Limb (tissue), 2 donors: ENCODE data around the gene DST.
"Not testable (repeated sequence)": the region's sequence is repeated elsewhere in the genome, so short reads cannot be mapped to it uniquely, and the experiment has no call there.

Experiments
- DNase-seq, 2 donors: peaks; one replicate each; pipeline ENCODE4 v3.0.0-alpha.2; 2016; ENCODE audit errors: extremely low spot score in 2 of 2

The DST gene

GRCh38 chr6:56572788-56573471, 69.8 kb downstream of the DST start:
- DNase-seq: no peak

GRCh38 chr6:56571605-56572004, 71.1 kb downstream of the DST start:
- DNase-seq: no peak

- peak in 1 of 2 donors; percentile 39 for DNase-seq
Measured at GRCh38 chr6:56570413-56571359, 72.0 kb downstream of the DST start.

GRCh38 chr6:56567501-56567900, 75.2 kb downstream of the DST start:
- no peak for DNase-seq

- not testable (repeated sequence) for DNase-seq
Measured at GRCh38 chr6:56562730-56563129, 80.0 kb downstream of the DST start.

GRCh38 chr6:56556751-56557540, 85.7 kb downstream of the DST start:
- no peak for DNase-seq

- DNase-seq: peak in 1 of 2 donors; percentile 54
Measured at GRCh38 chr6:56555438-56555872, 87.2 kb downstream of the DST start.

- DNase-seq: no peak
Measured at GRCh38 chr6:56552187-56553130, 90.2 kb downstream of the DST start.

- no peak for DNase-seq
Measured at GRCh38 chr6:56551409-56552120, 91.1 kb downstream of the DST start.

GRCh38 chr6:56550301-56550700, 92.4 kb downstream of the DST start:
- DNase-seq: no peak

GRCh38 chr6:56549014-56549413, 93.7 kb downstream of the DST start:
- DNase-seq: no peak

- no peak for DNase-seq
Measured at GRCh38 chr6:56547687-56548086, 95.0 kb downstream of the DST start.

- DNase-seq: peak; percentile 86 to 92
Measured at GRCh38 chr6:56542364-56543331, 100.0 kb downstream of the DST start.

- no peak for DNase-seq
Measured at GRCh38 chr6:56541741-56542360, 100.8 kb downstream of the DST start.

GRCh38 chr6:56541030-56541600, 101.6 kb downstream of the DST start:
- no peak for DNase-seq

GRCh38 chr6:56540232-56541029, 102.3 kb downstream of the DST start:
- no peak for DNase-seq

- no peak for DNase-seq
Measured at GRCh38 chr6:56539527-56540105, 103.1 kb downstream of the DST start.
